GM19099 (cell line): ENCODE data around the gene SUN1.

Experiments
- POLR2A ChIP-seq: IDR thresholded peaks from 3 replicates; pipeline ENCODE4 v1.6.1; 2011; ENCODE audit warnings: low read depth; ENCODE audit not compliant: insufficient read length; ENCODE audit errors: extremely low read depth

Gene SUN1

DNA sequence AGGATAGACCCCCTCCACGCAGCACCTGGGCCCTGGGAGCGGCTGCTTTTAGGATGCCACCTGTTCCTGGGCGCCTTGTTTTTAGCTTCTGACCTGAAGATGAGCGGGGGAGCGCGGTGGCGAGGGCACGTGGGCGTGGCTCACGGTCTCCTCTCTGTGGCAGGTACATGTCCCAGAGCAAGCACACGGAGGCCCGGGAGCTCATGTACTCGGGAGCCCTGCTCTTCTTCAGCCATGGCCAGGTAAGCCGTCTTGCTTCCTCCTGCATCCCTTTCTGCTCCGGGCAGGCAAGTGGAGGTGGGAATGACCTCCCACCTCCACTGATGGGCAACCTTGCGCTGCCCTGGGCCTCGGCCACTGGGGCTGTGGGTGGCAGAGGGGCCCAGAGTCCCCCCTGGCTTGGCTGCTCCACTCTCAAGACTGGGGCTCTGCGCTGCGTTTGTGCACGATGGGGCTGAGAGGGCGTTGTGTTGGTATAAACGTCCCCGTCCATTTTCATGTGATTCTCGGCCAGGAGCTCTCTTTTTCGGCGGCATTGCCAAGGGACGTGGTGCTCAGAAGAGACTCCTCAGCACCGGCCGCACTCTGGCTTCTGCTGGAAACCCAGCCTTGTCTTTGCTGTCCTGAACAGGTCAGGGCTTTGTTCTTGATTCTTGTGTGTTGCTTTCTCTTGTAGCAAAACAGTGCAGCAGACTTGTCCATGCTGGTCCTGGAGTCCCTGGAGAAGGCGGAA lies 53.8 kb downstream of the SUN1 start:
- TF ChIP-seq POLR2A: no peak

DNA sequence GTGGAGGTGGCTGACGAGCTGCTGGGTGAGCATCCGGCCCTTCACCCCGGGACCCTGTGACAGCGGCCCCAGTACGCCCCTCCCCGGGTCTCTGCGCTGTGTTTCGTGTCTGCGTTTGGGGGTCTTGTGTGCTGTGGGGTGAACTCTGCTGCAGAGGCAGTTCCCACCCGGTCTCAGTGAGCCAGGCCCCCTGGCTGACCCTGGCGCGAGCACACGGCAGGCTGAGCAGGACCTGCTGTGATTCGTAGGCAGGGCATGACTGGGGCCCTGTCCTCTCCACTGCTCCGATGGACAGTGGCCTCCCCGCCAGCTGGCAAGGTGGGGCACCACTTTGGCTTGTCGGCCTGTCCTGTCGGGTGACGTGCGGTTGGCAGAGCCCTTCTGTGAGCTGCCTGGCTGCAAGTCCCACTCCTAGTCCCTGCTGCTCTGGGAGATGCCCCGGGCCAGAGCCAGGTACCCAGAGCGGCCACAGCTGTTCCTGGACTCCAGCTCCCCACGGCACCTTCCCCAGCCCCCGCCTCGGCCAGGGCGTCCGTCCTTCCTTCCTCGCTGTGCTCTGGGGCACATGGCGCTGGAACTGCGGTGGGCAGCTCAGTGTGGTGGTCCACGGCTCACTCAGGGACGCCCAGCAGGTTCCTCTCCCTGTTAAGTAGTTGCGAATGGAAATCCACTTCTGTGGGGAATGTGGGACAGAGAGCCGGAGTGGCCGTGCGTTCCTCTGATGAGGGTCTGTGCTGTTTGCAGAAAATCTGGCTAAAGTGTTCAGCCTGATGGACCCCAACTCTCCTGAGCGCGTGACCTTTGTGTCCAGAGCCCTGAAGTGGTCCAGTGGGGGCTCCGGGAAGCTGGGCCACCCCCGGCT lies 54.6 kb downstream of the SUN1 start:
- no peak for TF ChIP-seq POLR2A

DNA sequence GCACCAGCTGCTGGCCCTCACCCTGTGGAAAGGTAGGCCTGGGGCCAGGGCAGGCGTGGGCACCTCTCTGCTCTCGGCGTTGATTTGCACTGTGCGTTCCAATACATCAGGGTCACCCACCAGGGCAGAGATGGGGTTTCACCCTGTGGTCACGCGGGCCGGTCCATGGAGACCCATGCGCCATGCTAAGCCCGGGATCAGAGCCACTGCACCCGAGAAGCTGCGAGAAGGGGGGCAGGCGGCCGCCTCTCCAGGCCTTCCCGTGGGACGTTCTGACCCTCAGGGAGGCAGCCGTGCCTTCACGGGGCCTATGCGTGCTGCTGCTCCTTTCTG lies 55.2 kb downstream of the SUN1 start:
- TF ChIP-seq POLR2A: no peak

DNA sequence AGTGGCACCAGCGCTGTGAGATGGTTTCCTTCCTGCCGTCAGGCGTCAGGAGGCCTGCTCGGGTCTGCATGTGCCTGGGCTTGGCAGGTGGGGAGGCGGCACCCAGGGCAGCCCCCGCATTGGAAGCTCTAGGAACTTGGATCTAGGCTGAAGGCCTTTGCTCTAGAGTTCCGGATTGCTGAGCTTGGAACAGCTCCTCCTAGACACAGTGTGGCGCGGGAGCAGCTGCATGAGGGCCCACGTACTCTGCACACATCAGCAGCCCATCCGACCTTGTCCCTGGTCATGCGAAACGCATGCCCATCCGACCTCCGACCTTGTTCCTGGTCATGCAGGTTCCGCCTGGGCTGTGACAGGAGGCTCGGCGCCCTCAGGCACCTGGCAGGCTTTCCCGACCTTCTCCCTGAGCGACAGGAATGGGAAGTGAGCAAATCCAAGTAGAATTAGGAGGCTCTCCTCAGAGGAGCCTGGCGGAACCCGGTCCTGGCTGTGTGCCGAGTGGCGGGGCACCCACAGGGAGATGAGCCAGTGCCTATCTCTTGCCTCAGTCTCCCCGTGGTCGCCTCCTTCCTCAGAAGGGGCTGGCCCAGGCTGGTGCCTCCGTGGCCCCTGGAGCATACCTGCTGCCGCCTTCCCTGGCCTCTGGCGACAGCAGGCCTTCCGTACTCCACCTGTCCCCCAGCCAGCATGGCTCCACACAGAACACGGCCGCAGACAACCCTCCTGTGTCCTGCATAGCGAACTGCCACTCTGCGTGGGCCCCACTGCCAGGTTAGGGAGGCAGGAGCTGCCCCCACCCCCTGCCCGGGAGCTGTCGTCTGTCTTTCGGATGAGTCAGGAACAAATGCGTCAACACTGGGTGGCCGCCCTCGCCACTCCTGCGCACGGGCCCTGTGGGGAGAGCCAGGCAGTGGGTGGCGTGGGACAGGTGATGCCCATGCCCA lies 56.1 kb downstream of the SUN1 start:
- no peak for TF ChIP-seq POLR2A

DNA sequence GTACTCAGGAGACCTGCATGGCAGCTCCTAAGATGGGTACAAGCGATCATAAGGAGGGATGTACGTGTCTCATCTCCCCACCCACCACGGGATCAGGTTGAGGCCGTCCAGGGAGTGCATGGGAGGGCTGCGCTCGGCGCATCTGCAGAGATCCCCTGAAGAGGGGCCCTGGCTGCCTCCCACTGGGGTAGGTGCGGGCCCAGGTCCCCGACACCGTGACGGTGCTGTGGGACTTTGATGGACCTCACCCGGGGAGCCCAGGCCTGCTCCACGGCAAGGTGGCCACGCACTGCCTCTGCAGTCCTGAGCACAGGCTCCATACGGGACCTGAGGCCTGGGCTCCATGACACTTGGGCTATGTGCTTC lies 56.7 kb downstream of the SUN1 start:
- no peak for TF ChIP-seq POLR2A

DNA sequence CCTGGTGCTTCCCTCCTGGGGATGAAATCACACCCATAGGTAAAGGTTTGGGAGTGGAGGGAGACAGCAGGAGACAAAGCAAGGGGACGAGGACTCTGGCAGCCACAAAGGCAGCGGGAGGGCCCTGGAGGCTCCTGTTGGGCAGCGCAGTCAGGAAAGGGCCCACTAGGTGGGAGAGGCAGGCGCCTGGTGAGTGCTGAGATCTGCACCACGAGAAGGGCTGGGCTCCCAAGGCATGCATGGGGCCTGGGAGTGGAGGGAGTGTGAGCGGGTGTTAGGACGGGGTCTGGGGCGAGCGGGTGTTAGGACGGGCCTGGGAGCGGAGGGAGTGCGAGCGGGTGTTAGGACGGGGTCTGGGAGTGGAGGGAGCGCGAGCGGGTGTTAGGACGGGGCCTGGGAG lies 57.1 kb downstream of the SUN1 start:
- TF ChIP-seq POLR2A: no peak

DNA sequence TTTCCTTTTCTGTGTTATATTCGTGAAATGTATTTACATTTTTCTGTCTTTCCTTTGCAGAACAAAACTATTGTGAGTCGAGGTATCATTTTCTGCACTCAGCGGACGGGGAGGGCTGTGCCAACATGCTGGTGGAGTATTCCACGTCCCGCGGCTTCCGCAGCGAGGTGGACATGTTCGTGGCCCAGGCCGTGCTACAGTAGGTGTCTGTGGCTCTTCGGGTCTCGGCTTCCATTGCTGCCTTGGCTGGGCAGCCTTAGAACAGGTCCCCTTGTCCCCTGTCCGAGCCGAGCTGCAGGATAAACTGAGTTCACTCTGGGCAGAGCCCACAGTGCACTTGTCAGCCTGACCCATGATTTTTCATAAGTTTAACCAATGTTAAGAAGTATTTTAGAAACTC lies 58.6 kb downstream of the SUN1 start:
- no peak for TF ChIP-seq POLR2A

DNA sequence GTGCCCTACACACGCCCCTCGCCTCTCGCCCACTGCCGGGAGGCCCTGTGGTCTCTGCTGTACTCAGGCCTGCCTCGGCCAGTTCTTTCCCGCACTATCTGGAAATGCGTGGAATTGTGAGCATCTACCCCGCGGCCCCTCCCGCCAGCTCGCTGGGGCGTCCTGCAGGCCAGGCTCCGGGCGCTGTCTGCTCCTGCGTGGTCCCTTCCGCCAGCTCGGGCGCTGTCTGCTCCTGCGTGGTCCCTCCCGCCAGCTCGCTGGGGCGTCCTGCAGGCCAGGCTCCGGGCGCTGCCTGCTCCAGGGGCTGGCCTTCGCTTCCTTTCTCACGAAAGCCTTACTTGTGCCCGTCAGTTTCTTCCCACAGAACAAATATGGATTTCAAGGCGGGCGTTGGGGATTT lies 59.0 kb downstream of the SUN1 start:
- no peak for TF ChIP-seq POLR2A

DNA sequence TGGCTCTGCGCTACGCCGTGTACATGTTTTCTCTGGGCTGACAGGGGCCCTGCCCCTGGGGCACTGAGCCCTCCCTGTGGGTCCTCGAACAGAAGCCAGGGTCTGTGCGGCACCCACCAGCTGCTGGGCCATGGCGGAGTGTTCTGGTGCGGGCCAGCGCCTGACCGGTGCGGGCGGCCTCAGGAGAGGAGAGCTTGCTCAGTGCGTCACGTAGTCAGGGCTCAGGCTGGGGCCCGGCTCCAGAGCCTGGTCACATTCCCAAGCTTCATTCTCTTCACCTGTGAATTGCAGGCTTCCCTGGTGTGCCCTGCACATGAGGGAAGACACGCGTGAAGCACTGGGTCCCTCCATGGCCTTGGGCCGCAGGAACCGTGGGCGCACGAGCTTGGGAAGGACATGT lies 59.5 kb downstream of the SUN1 start:
- no peak for TF ChIP-seq POLR2A

DNA sequence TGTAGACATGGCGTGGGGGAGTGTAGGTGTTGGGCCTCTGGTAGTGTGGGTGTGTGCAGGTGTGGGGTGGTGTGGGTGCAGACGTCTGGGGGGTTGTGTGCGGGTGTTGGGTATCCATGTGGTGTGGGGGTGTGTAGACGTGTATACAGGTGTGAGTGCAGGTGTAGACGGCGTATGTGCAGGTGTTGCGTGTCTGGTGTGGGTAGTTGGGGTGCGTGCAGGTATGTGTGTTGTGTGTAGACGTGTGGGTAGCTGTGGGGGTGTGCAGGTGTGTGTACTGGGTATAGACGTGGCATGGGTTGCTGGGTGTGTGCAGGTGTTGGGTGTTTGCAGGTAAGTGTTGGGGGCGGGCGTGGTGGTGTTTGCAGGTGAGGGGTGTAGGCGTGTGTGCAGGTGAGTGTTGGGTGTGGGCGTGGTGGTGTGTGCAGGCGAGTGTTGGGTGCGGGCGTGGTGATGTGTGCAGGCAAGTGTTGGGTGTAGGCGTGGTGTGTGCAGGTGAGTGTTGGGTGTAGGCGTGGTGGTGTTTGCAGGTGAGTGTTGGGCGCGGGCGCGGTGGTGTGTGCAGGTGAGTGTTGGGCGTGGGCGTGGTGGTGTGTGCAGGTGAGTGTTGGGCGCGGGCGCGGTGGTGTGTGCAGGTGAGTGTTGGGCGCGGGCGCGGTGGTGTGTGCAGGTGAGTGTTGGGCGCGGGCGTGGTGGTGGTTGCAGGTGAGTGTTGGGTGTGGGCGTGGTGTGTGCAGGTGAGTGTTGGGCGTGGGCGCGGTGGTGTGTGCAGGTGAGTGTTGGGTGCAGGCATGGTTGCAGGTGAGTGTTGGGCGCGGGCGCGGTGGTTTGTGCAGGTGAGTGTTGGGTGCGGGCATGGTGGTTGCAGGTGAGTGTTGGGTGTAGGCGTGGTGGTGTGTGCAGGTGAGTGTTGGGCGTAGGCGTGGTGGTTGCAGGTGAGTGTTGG lies 60.6 kb downstream of the SUN1 start:
- TF ChIP-seq POLR2A: no peak

DNA sequence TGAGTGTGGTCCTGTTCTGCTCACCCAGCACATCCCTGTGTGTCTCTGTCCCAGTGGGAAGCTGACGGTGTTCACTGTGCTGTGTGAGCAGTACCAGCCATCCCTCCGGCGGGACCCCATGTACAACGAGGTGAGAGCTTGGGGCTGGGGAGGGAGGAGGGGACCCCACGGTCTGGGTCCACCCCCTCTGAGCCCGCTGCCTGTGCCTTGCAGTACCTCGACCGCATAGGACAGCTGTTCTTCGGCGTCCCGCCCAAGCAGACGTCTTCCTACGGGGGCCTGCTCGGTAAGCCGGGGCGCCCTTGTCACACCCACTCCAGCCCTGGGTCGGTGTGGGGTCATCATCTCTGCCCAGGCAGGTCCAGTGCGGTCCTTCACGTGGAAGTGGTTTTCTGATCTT lies 61.4 kb downstream of the SUN1 start:
- no peak for TF ChIP-seq POLR2A

DNA sequence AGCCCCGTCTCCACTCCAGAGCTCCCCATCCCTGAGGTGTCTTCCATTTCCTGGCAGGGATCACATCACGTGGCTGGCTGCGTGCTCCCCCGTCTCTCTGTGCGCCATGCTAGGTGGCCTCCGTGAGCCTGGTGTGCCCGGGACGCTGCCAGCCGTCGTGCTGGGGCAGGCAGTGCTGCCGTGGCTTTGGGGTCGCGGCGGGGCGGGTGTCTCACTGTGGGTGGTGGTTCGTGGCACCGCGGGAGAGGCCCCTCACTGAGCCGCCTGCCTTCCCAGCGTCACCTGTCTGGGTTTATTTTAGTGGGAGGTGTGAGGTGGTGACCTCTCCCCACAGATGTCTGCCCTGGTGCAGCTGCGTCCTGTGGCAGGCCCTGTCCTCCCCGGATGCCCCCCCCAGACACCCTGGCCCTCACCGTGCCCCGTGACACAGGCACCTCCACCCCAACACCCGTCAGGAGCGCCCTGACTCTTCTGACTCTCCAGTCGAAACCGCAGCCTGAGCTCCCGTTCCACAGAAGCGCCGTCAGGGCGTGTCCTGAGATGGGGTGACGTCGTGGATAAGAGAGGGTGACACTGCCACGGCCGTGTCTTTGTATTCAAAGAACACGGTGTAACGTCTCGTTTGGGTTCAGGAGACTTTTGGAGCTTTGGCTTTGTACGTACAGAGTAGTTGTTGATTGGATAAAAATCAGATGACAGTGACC lies 62.0 kb downstream of the SUN1 start:
- no peak for TF ChIP-seq POLR2A

DNA sequence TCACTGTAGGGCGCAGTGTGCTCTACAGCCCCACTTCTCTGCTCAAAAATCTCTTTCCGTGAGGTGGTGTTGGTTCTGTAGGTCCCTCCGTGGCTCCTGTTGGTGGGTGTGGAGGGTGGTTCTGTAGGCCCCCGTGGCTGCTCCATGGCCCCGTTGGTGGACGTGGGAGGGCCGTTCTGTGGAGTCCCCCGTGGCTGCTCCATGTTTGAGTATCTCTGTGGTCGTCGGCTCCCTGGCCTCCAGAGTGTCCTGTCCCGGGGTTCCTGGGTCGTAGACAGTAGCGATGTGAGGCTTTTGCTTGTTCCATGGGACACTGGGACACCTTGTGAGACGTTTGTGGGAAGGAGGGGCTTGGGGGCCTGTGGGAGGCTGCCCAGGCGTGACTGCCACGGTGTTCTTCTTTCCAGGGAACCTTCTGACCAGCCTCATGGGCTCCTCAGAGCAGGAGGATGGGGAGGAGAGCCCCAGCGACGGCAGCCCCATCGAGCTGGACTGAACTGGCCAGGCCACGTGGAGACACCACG lies 62.7 kb downstream of the SUN1 start:
- no peak for TF ChIP-seq POLR2A
